GM23338 (cell line): ENCODE measurements around the gene GAPDHS. TPM values are rescaled to one million over a fixed set of nuclear protein-coding genes. Genes with fewer than 3 reads are reported as not detected.

Experiments used
- ATAC-seq: fragments of 200-7000 bp; cut with Tn5 transposase; 3 replicates; pipeline ENCODE4 v1.9.1; 2020
- DNase-seq: peaks from one replicate; pipeline ENCODE4 v3.0.0-alpha.2; 2015; ENCODE audit warnings: low spot score
- H2AFZ ChIP-seq: fragments of 200-600 bp; sonication (generic); 2 replicates; pipeline ENCODE4 v1.8.0; 2016; ENCODE audit warnings: antibody characterized with exemption, mild to moderate bottlenecking, moderate library complexity
- H3F3A ChIP-seq: fragments of 200-600 bp; sonication (generic); replicated peaks from 2 replicates; pipeline ENCODE4 v1.8.0; 2017; ENCODE audit warnings: antibody characterized with exemption, mixed run types, low read depth
- H3K27ac ChIP-seq: fragments of 200-600 bp; sonication (generic); 2 replicates; pipeline ENCODE4 v1.6.1; 2016; ENCODE audit warnings: low read depth
- H3K27me3 ChIP-seq: fragments of 200-600 bp; sonication (generic); 2 replicates; pipeline ENCODE4 v1.8.0; 2016; ENCODE audit warnings: mild to moderate bottlenecking, mixed run types, moderate library complexity; ENCODE audit not compliant: insufficient read depth
- H3K36me3 ChIP-seq: fragments of 200-600 bp; sonication (generic); 2 replicates; pipeline ENCODE4 v1.8.0; 2016; ENCODE audit warnings: mild to moderate bottlenecking; ENCODE audit not compliant: insufficient read depth
- H3K4me1 ChIP-seq: fragments of 200-600 bp; sonication (generic); 2 replicates; pipeline ENCODE4 v1.8.0; 2016; ENCODE audit warnings: mild to moderate bottlenecking, moderate library complexity; ENCODE audit not compliant: insufficient read depth
- H3K4me2 ChIP-seq: fragments of 200-600 bp; sonication (generic); 2 replicates; pipeline ENCODE4 v1.7.1; 2017; ENCODE audit warnings: mixed run types
- H3K4me3 ChIP-seq: fragments of 200-600 bp; sonication (generic); 2 replicates; pipeline ENCODE4 v1.6.1; 2016; ENCODE audit warnings: mixed run types
- H3K79me2 ChIP-seq: fragments of 200-600 bp; sonication (generic); replicated peaks from 2 replicates; pipeline ENCODE4 v1.8.0; 2017; ENCODE audit warnings: mild to moderate bottlenecking; ENCODE audit not compliant: insufficient read depth
- H3K9me2 ChIP-seq: fragments of 200-600 bp; sonication (generic); 2 replicates; pipeline ENCODE4 v1.8.0; 2017; ENCODE audit not compliant: insufficient read depth
- H4K20me1 ChIP-seq: fragments of 200-600 bp; sonication (generic); replicated peaks from 2 replicates; pipeline ENCODE4 v1.8.0; 2017; ENCODE audit warnings: mild to moderate bottlenecking; ENCODE audit not compliant: insufficient read depth
- H3K27ac Mint-ChIP-seq: 2 replicates; pipeline ENCODE4 v1.8.0; 2020; ENCODE audit warnings: inconsistent platforms, mild to moderate bottlenecking, moderate library complexity, mixed read lengths
- H3K27me3 Mint-ChIP-seq: 3 replicates; pipeline ENCODE4 v1.8.0; 2022; ENCODE audit warnings: low read depth, mild to moderate bottlenecking, moderate library complexity, mixed read lengths, inconsistent platforms; ENCODE audit not compliant: insufficient read depth, poor library complexity
- H3K36me3 Mint-ChIP-seq: 3 replicates; pipeline ENCODE4 v1.8.0; 2021; ENCODE audit warnings: low read depth, mild to moderate bottlenecking, inconsistent platforms, moderate library complexity, mixed read lengths
- H3K4me1 Mint-ChIP-seq: 3 replicates; pipeline ENCODE4 v1.8.0; 2020; ENCODE audit warnings: mild to moderate bottlenecking, inconsistent platforms, mixed read lengths
- H3K4me3 Mint-ChIP-seq: 3 replicates; pipeline ENCODE4 v1.8.0; 2021; ENCODE audit warnings: moderate library complexity, mild to moderate bottlenecking, inconsistent platforms, mixed read lengths
- H3K9me3 Mint-ChIP-seq: 3 replicates; pipeline ENCODE4 v1.8.0; 2020; ENCODE audit warnings: moderate library complexity, mild to moderate bottlenecking, inconsistent platforms, mixed read lengths
- CREB1 ChIP-seq: fragments of 250-450 bp; sonication (Bioruptor Pico); IDR thresholded peaks from 2 replicates; pipeline ENCODE4 v1.5.0; 2020; ENCODE audit warnings: low read depth, mild to moderate bottlenecking, moderate library complexity
- CTCF ChIP-seq, 2 experiments: fragments of 200-600 bp in 1 of 2; sonication (generic) in 1 of 2; conservative IDR thresholded peaks; 2 replicates each; pipeline versions ENCODE4 v1.5.1 to v1.6.1; 2016 to 2017; ENCODE audit warnings: antibody characterized with exemption in 2 of 2, low read depth in 2 of 2, mild to moderate bottlenecking in 2 of 2, moderate library complexity in 1 of 2
- JUNB ChIP-seq: IDR thresholded peaks from one replicate; pipeline ENCODE4 v1.6.1; 2016; ENCODE audit warnings: antibody characterized with exemption; ENCODE audit not compliant: unreplicated experiment
- NANOG ChIP-seq: IDR thresholded peaks from 2 replicates; pipeline ENCODE4 v1.6.1; 2016; ENCODE audit warnings: antibody characterized with exemption, borderline replicate concordance
- STAT1 ChIP-seq: IDR thresholded peaks from one replicate; pipeline ENCODE4 v1.6.1; 2016; ENCODE audit warnings: antibody characterized with exemption; ENCODE audit not compliant: unreplicated experiment
- ZNF331 ChIP-seq: fragments of 250-450 bp; sonication (Bioruptor Pico); IDR thresholded peaks from 2 replicates; pipeline ENCODE4 v1.5.0; 2020; ENCODE audit warnings: low read depth, mild to moderate bottlenecking, moderate library complexity
- ZNF462 ChIP-seq: fragments of 250-450 bp; sonication (Bioruptor Pico); IDR thresholded peaks from 2 replicates; pipeline ENCODE4 v1.5.0; 2020; ENCODE audit warnings: mild to moderate bottlenecking, moderate library complexity
- polyA plus RNA-seq: library from polyadenylated mRNA; unstranded; fragments of >200 nt; fragmentation: Nextera tagmentation; extraction: Ambion mirVana; gene quantifications from 2 replicates; pipeline ENCODE4 v1.2.1, GENCODE V29; 2016
- total RNA-seq: library from RNA; depleted of rRNA; stranded (reverse); fragments of >200 nt; shearing (Covaris generic); gene quantifications from 2 replicates; pipeline ENCODE4 v1.2.3, GENCODE V29; 2014

GAPDHS gene
- total and polyA plus RNA-seq, 2 experiments from 2014 or later = not detected

- H3K4me3 Mint-ChIP-seq = no peak overlapping the region; the same call in 2 of the 3 replicates
- Histone ChIP-seq H4K20me1 (peaks cover 9% of the 10 kb centered on the region), H3K36me3 (no peaks in the 10 kb centered on the region), H3F3A (peaks cover 9% of the 10 kb centered on the region; the same call in 1 of the 2 replicates), H2AFZ (no peak overlapping the region), H3K27me3 (no peaks in the 10 kb centered on the region), H3K9me2 (no peaks in the 10 kb centered on the region), H3K4me1 (0 out of 2 replicates have a peak, but pooled peaks cover 5% of the 10 kb centered on the region), H3K27ac (no peak overlapping the region), H3K4me3 (no peak overlapping the region), H3K79me2 (peaks cover 9% of the 10 kb centered on the region), H3K4me2 (no peak overlapping the region)
- peaks cover 26% of the 10 kb centered on the region for H3K36me3 Mint-ChIP-seq
- ATAC-seq (no peak), DNase-seq (no peak)
- peaks cover 15% of the 10 kb centered on the region for H3K27me3 Mint-ChIP-seq
- no peaks in the 10 kb centered on the region; the same call in 1 of the 3 replicates for H3K9me3 Mint-ChIP-seq
- H3K4me1 Mint-ChIP-seq = peaks cover 25% of the 10 kb centered on the region
- TF ChIP-seq STAT1 (no peak), ZNF462 (CRISPR knock-in tag) (no peak), NANOG (no peak), CREB1 (no peak), ZNF331 (CRISPR knock-in tag) (no peak), CTCF (conservative IDR thresholded peaks at IDR 0.05; ENCODE audit: low read depth in 2 of 2) (no peak), JUNB (no peak)
- H3K27ac Mint-ChIP-seq = peak overlapping the region; percentile 17; the same call in 1 of the 2 replicates
Observed at GRCh38 chr19:35551091-35551810, 18.0 kb downstream of the GAPDHS start.
